NCI-H1105 treated with DMSO at 0.1 percent for 48 hours (cell line): ENCODE results near the gene ESR2.
A peak's percentile ranks its signal among the peaks of the same experiment; 100 is the strongest.
"Not testable (repeated sequence)": the region's sequence is repeated elsewhere in the genome, so short reads cannot be mapped to it uniquely, and the experiment has no call there.

Experiments used
- DNase-seq: peaks from one replicate; lab custom pipeline; 2025; lab: John Stamatoyannopoulos, UW

ESR2 gene

DNA sequence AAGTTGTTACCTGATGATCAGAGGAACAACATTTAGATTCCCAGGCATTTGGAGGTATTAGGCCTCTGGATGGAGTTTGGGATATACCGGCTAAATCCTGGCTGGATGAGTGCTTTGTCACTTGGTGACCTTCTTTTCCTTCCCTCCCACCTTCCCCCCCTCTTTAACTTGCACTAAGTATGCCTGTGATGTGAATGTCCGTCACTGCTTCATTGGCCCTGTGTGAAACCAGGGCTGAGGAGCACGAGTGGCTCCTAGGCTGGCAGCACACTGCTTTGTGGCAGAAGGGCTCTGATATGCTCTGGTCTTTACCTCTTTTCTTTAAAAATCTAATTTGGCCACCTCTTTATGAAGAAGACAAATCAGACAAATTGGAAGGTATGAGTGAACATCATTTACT lies 95.7 kb downstream of the ESR2 start:
- no peak for DNase-seq

DNA sequence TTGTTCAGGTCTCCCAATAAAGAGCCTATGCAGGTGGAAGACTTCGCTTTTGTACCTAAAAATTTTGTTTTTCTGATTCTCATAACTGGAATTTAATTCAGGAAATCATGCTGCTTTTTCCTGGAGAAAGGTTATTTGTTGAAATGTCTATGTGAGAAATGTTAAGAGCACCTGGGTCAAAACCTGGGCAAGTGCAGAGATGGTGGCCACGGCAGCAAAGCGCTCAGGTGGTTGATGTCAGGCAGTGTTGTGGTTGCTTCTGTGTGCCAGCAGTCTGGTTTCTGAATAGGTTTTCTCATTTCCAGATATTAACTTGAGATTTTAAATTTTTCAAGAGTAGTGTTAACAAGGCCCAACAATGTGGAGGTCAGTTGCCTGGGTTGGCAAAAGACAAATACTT lies 96.2 kb downstream of the ESR2 start:
- no peak for DNase-seq

DNA sequence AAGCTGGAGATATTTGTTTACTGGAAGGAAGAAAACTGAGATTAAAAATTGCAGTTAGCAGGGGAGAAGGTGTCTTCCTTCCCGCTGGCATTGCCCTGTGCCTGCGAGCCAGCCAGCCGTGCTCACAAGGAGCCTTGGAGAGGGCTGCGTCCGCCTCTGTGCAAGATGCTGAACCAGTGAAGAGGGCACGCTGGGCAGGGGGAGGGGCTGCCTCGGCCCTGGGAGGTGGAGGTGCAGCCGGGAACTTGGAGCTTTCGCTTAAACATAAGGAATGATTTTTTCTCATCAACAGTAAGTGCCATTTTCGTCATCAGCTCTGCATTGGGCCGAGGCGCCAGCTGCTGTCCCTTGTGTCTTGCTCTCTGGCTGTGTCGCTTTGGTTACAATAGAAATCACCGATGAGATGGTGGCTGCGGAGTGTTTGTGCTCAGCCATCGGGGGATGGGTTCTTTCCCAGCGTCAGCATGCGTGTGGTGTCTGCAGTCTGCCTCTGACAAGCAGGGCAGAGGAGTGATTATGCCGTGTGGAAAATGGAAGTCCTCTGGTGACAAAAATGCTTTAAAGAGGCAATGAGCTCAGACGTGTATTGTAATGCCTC lies 97.3 kb downstream of the ESR2 start:
- peak; percentile 60 for DNase-seq

DNA sequence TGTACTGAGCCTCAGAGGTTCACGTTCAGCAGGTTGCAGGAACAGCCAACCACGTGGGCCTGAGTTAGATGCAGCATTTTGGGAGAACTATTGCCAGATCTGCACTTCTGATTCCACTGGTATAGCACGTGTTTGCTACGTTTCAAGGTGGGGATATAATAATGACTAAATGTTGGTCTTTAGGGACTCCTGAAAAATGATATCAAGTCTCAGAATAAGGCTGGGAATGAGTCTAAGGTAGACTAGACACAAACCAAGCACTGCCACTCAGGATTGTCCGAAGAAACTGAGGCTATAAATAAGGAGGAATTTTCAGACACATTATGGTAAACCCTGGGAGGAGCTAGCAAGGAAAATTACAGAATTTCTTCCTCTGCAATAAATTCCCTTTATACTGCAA lies 98.1 kb downstream of the ESR2 start:
- no peak for DNase-seq

DNA sequence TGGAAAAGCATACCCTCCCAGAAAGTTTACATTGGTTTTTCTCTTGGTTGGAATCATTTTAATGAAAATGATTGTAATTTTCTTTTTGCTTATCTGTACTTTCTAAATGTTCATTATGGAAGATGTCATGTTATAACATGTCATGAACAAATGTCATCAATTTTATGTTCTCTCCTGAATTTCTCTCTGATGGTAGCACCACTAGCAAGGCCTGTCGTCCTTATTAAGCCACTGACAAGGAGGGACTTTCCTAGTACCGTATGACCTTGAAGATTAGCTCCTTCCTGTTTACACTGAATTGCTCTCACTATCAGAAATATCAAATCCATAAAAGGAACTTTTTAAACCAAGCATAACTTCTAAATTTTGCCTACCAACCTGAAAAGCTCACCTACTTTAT lies 99.0 kb downstream of the ESR2 start:
- DNase-seq, result no peak

DNA sequence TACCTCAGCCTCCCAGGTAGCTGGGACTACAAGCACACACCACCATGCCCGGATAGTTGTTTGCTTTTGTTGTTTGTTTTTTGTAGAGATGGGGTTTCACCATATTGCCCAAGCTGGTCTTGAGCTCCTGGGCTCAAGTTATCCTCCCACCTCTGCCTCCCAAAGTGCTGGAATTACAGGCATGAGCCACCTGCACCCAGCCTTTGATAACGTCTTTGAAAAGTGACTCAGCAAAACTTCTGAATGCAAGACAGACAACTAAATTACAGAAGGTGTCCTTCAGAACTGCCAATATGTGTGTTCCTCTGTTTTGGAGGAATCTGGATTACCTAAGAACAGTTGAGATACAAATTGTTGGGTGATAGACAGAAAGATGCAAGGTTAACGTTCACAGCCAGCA lies 99.8 kb downstream of the ESR2 start:
- DNase-seq, result no peak

DNA sequence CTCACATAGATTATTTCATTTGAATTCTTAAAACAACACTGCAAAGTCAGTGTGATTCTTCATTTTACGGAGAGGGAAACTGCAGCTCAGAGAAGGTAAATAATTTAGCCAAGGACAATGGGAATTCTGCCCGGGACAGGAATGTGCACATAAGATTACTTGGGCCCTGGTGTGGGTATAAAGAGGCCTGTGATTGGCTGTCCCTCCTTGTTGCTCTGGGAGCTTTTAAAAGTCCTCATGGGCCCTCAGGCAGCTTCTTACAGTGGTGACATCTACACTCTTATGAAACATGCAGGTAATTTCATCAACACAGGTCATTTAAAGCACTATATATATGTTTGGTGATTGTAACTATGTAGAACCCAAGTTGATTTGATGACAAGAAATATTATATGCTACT lies 100.3 kb downstream of the ESR2 start:
- no peak for DNase-seq

DNA sequence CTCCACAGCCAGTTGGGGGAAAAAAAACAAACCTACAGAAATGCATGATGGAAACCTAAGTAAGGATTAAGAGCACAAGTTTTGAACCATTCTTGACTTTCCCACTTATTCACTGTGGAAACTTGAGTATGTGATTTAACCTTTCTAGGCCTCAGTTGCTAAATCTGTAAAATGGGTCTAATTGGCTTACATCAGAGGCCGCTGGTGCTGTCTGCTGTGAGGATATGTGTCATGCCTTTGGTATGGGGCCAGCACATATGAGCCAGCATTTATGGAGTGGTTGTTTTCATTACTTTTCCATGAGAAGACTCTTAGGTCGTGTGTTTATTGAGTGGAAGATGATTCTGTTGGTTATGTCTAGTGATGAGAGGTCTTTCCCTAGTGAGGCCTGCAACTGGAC lies 102.4 kb downstream of the ESR2 start:
- no peak for DNase-seq

DNA sequence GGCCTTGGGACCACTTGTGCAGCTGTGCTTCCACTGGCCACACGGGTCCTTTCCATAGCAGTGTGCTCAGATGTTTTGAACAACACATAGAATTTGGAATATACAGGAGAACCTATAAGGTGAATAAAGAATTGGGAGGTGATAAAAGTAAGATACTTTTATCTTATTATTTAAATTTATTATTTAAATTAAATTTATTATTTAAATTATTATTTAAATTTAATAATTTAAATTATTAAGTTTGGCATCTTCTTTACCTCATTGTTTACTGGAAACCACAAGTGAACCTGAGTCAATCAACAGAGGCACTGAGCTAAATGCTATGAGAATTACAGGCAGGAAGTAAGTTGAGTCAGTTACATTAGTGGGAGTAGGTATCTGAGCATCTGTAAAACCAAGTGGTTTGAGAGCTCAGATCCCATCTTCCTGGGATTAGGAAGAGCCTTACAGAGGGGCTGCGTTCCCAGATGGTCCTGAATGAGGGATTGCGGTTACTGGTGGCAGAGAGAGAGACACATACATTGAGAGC lies 103.1 kb downstream of the ESR2 start:
- no peak for DNase-seq

DNA sequence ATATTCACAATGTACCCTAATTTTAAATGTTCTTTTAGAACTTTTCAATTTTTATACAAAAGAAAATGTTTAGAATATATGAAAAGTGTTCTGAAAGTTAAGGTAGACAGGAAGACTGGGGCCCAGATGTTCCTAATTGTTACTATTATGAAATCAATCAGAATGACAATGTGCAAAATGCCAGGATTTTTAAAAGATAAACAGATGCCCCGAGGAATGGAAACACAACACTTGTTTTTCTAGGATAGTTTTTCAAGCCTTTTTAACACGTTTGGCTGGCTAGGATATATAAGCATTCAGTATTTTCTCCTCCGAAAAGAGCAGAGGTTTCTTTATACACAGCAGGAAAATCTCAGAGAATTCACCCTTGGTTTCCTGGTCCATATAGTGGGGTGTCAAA lies 106.8 kb downstream of the ESR2 start:
- DNase-seq, result no peak

DNA sequence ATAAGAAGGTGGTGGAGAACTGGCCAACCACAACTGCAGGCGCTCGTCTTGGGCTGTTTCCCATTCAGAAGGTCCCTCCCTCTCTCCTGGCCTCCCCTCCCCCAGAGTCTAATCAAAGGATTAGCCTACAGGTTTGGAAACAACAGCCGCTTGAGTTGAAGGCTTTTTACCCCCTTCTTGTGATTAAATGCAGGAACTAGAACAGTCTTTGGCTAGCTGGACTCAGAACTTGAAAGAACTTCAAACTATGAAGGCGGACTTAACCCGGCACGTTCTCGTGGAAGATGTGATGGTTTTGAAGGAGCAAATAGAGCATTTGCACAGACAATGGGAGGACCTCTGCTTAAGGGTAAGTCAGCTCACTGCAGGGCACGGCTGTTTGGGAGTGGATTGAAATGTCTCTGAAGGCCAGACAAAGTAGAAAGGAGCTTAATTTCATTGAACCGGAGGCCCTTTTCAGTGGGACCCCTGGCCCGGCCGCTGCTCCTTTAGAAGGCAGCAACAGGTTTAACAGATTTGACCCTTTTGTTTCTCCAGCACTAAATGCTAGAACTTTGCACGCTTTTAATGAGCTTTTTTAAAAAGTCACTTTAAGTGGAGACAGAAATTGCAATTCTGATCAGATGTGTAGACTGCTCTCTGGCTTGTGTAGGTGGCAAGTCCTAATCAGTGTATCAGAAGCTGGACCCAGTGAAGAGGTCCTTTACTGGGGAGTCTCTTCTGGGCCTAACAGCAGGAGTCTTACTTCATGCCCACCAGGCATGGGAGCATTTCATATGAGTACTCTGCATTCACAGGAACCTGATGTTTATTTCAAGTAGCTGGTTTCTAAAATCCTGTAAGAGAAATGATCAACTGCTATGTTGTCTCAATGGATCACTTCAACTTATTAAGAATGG lies 107.7 kb downstream of the ESR2 start:
- no peak for DNase-seq

DNA sequence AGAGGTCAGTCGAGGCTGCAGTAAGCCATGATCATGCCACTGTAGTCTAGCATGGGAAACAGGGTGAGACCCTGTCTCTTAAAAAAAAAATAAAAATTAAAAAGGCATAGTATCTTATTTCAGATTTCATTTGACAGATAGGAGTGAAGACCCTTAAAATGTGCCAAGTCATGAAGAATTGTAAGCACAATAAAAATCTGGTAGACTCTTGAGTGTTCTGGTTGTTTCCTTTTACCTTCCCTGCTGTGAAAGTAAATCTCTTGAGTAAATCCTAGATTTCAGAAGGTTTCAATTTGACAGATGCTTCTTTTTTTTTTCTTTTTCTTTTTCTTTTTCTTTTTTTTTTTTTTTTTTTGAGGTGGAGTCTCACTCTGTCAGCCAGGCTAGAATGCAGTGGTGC lies 109.0 kb downstream of the ESR2 start:
- DNase-seq, result no peak

DNA sequence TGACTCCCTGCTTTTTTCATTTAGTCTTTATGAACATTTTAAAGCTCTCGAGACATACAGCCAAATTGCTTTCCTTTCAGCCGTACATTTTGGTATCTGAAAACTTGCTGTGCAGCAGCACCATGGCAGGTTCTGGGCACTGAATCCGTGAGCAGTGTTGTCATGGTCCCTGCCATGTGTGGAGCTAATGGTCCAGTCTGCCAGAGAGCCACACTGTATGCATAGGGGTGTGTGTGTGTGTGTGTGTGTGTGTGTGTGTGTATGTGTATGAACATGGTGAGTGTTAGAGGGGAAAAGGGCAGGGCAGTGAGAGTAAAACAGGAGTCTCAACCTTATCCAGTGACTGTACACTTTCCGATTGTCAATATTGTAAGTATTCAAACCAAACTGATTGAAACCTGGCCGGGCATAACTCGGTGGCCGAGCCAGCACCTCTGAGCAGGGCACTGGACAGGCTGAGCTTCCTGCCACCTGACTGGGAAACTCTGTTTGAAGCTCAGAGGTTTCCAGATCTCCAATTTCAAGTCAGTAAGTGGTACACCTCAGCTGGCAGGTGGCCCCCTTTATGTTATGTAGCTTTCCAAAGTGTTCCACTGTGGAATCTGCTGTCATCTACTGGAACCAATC lies 110.0 kb downstream of the ESR2 start:
- no peak for DNase-seq

DNA sequence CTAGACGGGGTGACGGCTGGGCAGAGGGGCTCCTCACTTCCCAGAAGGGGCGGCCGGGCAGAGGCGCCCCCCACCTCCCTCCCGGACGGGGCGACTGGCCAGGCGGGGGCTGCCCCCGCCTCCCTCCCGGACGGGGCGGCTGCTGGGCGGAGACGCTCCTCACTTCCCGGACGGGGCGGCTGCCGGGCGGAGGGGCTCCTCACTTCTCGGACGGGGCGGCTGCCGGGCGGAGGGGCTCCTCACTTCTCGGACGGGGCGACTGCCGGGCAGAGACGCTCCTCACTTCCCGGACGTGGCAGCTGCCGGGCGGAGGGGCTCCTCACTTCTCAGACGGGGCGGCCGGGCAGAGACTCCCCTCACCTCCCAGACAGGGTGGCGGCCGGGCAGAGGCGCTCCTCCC lies 111.3 kb downstream of the ESR2 start:
- not testable (repeated sequence) for DNase-seq

DNA sequence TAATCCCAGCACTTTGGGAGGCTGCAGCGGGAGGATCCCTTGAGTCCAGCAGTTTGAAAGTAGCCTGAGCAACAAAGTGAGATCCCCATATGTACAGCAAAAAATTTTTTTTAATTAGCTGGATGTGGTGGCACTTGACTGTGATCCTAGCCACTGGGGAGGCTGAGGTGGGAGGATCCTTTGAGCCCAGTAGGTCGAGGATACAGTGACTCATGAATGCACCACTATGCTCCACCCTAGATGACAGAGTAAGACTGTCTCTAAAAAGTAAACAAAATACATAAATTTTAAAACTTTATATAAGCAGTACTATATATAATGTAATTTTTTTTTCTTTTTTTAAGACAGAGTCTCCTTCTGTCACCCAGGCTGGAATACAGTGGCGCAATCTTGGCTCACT lies 115.4 kb downstream of the ESR2 start:
- DNase-seq, result no peak

DNA sequence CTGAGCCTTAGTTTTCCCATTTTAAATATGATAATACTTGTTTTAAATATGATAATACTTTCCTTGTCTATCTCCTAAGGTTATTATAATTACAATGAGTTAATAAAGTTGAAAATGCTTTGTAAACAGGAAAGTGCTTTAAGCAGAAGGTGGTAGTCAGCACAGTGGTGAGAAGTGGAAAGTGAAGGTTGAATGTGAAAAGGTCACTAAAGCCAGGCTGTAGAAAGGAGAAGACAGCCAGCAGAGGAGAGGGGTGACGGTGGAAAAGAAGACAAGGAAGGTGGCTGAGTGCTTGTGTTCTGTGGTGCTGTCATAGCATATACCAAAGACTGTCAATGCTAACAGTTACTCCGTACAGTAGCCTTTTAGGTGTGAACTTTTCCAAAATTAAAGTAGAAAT lies 117.8 kb downstream of the ESR2 start:
- DNase-seq, result no peak

DNA sequence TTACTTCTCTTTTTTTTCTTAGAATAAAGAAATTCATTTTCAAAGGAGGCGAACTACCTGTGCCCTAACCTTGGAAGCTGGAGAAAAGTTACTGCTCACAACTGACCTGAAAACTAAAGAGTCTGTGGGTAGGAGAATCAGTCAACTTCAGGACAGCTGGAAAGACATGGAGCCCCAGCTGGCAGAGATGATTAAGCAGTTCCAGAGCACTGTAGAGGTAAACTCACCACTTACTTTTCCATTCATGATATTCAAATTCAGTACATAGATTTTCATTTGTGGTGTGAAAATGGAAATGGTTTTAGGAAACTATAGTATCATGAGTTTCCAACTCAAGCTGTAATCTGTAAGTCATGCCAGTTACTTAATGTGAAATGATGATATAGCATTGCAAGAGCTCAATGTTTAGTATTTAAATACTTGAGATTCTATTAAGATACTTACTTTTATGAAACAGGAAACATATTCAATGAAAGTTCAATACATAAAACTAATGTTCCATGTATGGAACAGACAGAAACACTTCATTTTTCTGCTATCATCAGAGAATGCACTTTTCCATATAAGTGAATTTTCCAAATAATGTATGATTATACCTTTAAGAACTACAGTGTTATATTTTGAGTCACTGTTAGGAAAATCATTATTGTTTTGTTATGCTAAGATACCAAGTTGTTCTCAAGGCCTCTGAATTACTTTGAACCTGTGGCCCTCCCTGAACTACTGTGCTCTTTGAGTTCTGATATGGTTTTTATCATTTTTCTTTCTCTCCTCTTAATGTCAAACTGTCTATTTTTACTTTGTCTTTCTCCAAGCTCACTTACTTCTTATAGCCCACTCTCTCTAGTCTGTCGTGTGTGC lies 119.0 kb downstream of the ESR2 start:
- DNase-seq, result no peak

DNA sequence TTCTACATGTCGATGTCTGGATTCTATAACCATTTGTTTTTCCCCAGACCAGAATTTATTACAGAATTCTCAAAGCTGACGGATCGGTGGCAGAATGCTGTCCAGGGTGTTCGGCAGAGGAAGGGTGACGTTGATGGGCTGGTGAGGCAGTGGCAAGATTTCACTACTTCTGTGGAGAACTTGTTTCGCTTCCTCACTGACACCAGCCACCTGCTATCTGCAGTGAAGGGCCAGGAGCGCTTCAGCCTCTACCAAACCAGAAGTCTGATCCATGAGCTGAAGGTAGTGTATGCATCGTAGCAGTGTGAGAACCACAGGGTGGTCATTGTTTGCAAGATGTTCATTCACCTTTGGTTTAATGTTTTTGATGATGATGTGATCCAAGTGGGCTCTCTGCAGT lies 124.0 kb downstream of the ESR2 start:
- no peak for DNase-seq

DNA sequence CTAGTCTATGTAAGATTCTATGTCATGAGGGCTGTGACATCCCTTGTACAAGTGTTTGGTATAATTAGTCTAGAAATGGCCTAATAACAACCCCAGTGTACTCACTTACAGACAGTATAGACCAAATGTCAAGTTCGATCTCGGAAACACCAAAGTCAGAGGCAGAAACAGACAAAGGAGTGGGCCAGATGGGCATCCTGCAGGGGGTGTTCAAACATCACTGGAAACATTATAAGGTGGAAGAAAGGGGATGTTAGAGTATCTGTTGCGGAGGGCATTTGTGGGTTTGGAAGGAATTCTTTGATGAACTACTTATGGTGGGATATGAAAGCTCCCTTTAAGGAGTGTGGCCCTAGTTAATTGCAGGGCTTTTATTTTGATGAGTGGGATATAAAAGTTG lies 134.6 kb downstream of the ESR2 start:
- DNase-seq, result no peak

DNA sequence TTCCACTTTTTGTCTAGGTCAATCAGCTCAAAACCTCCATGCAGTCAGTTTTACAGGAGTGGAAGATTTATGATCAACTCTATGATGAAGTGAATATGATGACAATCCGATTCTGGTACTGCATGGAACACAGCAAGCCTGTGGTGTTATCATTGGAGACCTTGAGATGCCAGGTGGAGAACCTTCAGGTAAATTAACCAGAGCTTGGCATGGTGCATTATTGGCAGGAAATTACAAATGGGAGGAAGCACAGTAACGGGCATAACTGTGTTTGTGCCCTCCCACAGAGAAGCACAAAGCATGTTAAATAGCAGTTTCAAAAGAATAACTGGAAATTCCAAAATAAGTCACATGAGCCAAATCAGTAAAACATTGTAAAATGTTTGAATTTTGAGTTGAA lies 135.6 kb downstream of the ESR2 start:
- DNase-seq, result no peak

DNA sequence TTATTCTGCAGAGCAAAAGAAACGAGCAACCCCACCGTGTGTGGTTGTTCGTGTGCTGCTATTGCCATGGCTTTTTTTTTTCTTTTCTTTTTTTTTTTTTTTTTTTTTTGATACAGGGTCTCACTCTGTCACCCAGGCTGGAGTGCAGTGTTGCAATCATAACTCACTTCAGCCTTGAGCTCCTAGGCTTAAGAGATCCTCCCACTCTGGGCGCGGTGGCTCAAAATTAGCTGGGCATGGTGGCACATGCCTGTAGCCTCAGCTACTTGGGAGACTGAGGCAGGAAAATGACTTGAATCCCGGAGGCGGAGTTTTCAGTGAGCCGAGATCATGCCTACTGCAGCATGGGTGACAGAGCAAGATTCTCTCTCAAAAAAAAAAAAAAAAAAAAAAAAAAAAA lies 144.2 kb downstream of the ESR2 start:
- no peak for DNase-seq

DNA sequence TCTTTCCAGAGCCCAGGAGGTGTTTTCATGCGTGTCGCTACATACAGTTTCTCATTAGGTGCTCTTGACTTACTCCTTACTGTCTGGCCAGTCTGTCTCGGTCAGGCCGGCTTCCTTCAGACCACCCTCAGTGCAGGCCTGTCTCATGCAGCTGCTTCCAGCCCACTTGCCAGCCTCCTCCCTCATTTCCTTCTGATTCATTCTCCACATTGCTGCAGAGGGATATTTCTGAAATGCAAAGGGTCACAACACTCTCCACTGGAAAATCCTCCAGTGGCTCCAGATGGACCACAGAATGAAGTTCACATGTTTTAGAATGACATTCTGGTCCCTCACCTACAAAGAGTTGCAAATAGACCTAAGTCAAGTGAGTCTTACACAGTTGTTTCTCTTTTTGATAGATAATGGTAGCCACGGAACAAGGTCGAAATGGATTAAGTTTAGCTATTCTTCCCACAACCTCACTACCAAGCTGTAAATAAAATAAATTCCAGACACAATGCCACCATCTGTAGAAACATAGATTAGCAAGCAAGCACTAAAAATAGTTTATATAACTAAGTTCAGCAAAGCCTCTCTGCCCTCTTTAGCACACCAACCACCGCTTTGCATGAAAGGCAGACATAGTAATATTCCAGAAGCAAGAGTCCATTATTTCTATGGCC lies 146.9 kb downstream of the ESR2 start:
- DNase-seq, result no peak
